Left lung (tissue), 10 donors: ENCODE measurements around the gene LHX5. TPM values are rescaled to one million over a fixed set of nuclear protein-coding genes. Genes with fewer than 3 reads are reported as not detected.

Experiments
- ATAC-seq: fragments of 200-7000 bp; cut with Tn5 transposase; one replicate; pipeline ENCODE4 v1.9.1; 2020; ENCODE audit warnings: moderate library complexity
- DNase-seq, 4 donors: peaks; one replicate each; pipeline ENCODE4 v3.0.0-alpha.2; 2013 to 2020
- H3K27ac ChIP-seq, 2 donors: fragments of 200-600 bp; sonication (generic) in 1 of 2; one replicate each; pipeline versions ENCODE4 v1.5.0 to v1.8.0; 2020 to 2021
- H3K27me3 ChIP-seq, 2 donors: fragments of 200-600 bp; sonication (generic) in 1 of 2; one replicate each; pipeline versions ENCODE4 v1.5.0 to v1.8.0; 2020 to 2021
- H3K36me3 ChIP-seq, 2 donors: fragments of 200-600 bp; sonication (generic) in 1 of 2; one replicate each; pipeline versions ENCODE4 v1.5.0 to v1.8.0; 2020 to 2021
- H3K4me1 ChIP-seq, 2 donors: fragments of 200-600 bp; one replicate each; pipeline ENCODE4 v1.8.0; 2021
- H3K4me3 ChIP-seq, 2 donors: fragments of 200-600 bp; sonication (generic) in 1 of 2; one replicate each; pipeline versions ENCODE4 v1.5.0 to v1.8.0; 2020 to 2021; ENCODE audit warnings: mild to moderate bottlenecking in 1 of 2
- H3K9me3 ChIP-seq, 2 donors: fragments of 200-600 bp; sonication (generic) in 1 of 2; one replicate each; pipeline versions ENCODE4 v1.5.0 to v1.8.0; 2020 to 2021
- CTCF ChIP-seq, 2 donors: fragments of 200-600 bp; sonication (generic) in 1 of 2; IDR thresholded peaks; one replicate each; pipeline versions ENCODE4 v1.5.0 to v1.8.0; 2021; ENCODE audit warnings: antibody characterized with exemption in 2 of 2
- intact Hi-C, 2 donors: fragments of 100-400 bp; cut with DNase I; formaldehyde crosslinking; loops; one replicate each; pipeline versions ENCODE4 v1.11.2 to v1.14.2; 2022
- polyA plus RNA-seq, 6 donors: library from polyadenylated mRNA; unstranded; fragments of 120-200 nt; gene quantifications; one replicate each; pipeline ENCODE4 v1.2.1, GENCODE V29; 2013; ENCODE audit not compliant: insufficient read length in 6 of 6
- total RNA-seq, 2 donors: library from RNA; stranded (reverse); fragmentation: NEBNext Ultra II Directional; extraction: Animal tissue kit (Norgen Biotek cat#: 25700); gene quantifications; one replicate each; pipeline ENCODE4 v1.2.1, GENCODE V29; 2021
- donor health status: DM: no; HTN: yes; CAD: no.
- donor health status: DM: no; HTN: no; CAD: no.

LHX5 gene
- total and polyA plus RNA-seq, 8 donors, result not detected

DNA sequence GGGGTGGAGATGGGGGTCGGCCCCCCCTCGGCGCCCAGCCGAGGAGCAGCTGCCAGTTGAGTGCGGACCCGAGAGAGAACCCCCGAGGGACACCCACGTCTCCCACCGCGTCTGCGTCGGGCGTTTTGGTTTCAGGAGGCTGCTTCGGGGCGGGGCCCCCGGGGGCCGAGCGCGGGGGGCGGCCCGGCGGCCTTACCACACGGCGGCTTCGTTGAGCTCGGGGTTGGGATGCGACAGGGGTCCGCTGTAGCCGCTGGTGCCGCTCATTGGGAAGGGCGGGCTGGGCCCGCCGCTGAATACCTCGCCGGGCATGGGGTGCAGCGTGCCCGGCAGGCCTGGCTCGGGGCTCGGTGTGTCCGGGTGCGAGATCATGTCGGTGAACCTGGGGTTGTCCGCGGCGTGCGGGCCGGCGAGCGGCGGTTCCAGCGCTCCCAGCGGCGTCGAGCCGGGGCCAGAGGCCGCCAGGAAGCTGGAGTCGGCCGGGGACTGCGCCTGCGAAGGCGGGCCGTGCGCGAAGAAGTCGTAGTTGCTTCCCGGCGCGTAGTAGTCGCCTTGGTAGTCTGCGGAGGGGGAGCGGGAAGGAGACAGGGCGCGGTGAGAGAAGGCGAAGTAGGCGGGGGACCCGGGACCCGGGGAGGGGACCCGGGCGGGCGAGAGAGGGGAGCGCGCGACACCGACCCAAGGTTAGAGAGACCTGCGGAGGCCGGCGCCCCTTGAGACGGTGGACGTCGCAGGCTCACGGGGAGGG is 8.5 kb downstream of the LHX5 start:
- peaks cover 11 to 43% of the 10 kb centered on the region in 2 donors for H3K4me1 ChIP-seq
- no peak for TF ChIP-seq CTCF (IDR thresholded peaks at IDR 0.05)
- peak overlapping the region in 1 of 2 donors; percentile 7 for H3K4me3 ChIP-seq
- intact Hi-C loops, result no loop called here
- DNase-seq, result peak in 1 of 4 donors; percentile 68
- no peaks in the 10 kb centered on the region for H3K36me3 ChIP-seq
- no peaks in the 10 kb centered on the region for H3K9me3 ChIP-seq
- peaks cover 71 to 100% of the 10 kb centered on the region in 2 donors for H3K27me3 ChIP-seq
- H3K27ac ChIP-seq, result no peak overlapping the region
- no peak for ATAC-seq

DNA sequence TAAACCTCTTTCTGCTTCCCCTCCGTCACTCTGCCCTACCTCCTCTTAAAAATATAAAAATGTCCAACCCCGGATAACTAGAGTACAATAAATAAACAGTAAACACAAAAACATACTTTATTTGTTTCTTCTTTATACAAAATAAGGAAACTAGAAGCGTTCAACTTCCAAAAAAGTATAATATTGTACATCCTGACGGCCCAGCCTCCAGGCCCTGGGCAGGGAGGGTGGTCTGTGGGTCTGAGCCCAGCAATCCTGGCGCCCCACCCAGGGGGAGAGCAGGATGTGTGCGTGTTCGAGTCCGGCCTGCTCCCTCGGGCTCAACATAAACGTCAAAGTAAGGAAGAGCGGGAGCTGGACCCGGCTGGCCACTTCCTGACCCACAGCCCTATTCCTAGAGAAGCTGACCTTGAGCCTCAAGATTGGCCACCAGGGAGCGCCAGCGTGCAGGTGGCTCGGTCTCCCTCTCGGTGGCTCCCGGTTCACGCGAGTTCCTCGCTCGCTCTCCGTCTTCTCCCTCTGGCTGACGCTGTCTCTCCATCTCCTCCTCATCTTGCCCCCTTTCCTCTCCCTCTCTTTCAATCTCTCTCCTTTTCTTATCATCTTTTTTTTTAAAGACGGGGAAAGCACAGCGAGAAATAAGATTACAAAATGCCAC is 9.4 kb downstream of the LHX5 start:
- intact Hi-C loops, result no loop called here
- no peaks in the 10 kb centered on the region for H3K36me3 ChIP-seq
- no peaks in the 10 kb centered on the region for H3K9me3 ChIP-seq
- H3K4me3 ChIP-seq, result peak overlapping the region in 1 of 2 donors; percentile 7
- peaks cover 11 to 35% of the 10 kb centered on the region in 2 donors for H3K4me1 ChIP-seq
- H3K27me3 ChIP-seq, result peaks cover 62 to 100% of the 10 kb centered on the region in 2 donors
- DNase-seq (peak; percentile 51 to 94 (median 78)), ATAC-seq (peak; percentile 97)
- peak; percentile 74 to 86 for TF ChIP-seq CTCF (IDR thresholded peaks at IDR 0.05)
- H3K27ac ChIP-seq, result no peak overlapping the region

- H3K9me3 ChIP-seq, result no peaks in the 10 kb centered on the region
- peak; percentile 37 for ATAC-seq
- H3K27me3 ChIP-seq, result peaks cover 56 to 100% of the 10 kb centered on the region in 2 donors
- no peak overlapping the region for H3K27ac ChIP-seq
- no peak overlapping the region for H3K4me3 ChIP-seq
- DNase-seq, result no peak
- intact Hi-C loops, result no loop called here
- TF ChIP-seq CTCF (IDR thresholded peaks at IDR 0.05), result no peak
- no peaks in the 10 kb centered on the region for H3K36me3 ChIP-seq
- H3K4me1 ChIP-seq, result peaks cover 11 to 31% of the 10 kb centered on the region in 2 donors
Observed at GRCh38 chr12:113461666-113462065, 10.0 kb downstream of the LHX5 start.

GRCh38 chr12:113459981-113460380 is 11.7 kb downstream of the LHX5 start:
- no peak overlapping the region for H3K27ac ChIP-seq
- H3K4me1 ChIP-seq, result peaks cover 11 to 25% of the 10 kb centered on the region in 2 donors
- intact Hi-C loops, result no loop called here
- TF ChIP-seq CTCF (IDR thresholded peaks at IDR 0.05), result no peak
- no peak for ATAC-seq
- no peaks in the 10 kb centered on the region for H3K36me3 ChIP-seq
- H3K4me3 ChIP-seq, result no peak overlapping the region
- no peak for DNase-seq
- H3K27me3 ChIP-seq, result peaks cover 39 to 93% of the 10 kb centered on the region in 2 donors
- H3K9me3 ChIP-seq, result no peaks in the 10 kb centered on the region

GRCh38 chr12:113457710-113458109 is 14.0 kb downstream of the LHX5 start:
- Histone ChIP-seq H3K27ac (no peak overlapping the region), H3K27me3 (peaks cover 17 to 91% of the 10 kb centered on the region in 2 donors), H3K4me1 (peaks cover 4 to 6% of the 10 kb centered on the region in 2 donors), H3K4me3 (no peak overlapping the region), H3K36me3 (no peaks in the 10 kb centered on the region), H3K9me3 (no peaks in the 10 kb centered on the region)
- peak in 1 of 4 donors; percentile 5 for DNase-seq
- TF ChIP-seq CTCF (IDR thresholded peaks at IDR 0.05), result no peak
- ATAC-seq, result no peak
- intact Hi-C loops, result no loop called here
